Fibroblast of mammary gland (primary cell): ENCODE results near the gene SPEM2.

ENCODE experiments used
- DNase-seq: peaks from one replicate; pipeline ENCODE4 v3.0.0-alpha.2; 2010; ENCODE audit warnings: low read depth
- H3K4me3 ChIP-seq: 2 replicates; pipeline ENCODE4 v1.5.1; 2011; ENCODE audit warnings: low read depth, mild to moderate bottlenecking, low read length, moderate library complexity; ENCODE audit not compliant: control insufficient read depth
- CTCF ChIP-seq: conservative IDR thresholded peaks from 2 replicates; pipeline ENCODE4 v1.5.1; 2011; ENCODE audit warnings: low read depth, low read length, inconsistent platforms; ENCODE audit not compliant: control insufficient read depth, insufficient read depth

Gene SPEM2

GRCh38 chr17:7419819-7420610 lies 5.4 kb upstream of the SPEM2 start, which contains the start of gene SPEM1:
Gene SPEM1, plus strand, starts transcription at chr17:7420324. Its CDS starts 61 bp downstream, at chr17:7420385.
- TF ChIP-seq CTCF, result no peak
- DNase-seq, result no peak
- no peak within 1 kb of the TSS for H3K4me3 ChIP-seq

- DNase-seq, result no peak
- no peak for TF ChIP-seq CTCF
- H3K4me3 ChIP-seq, result no peak overlapping the region
Measured at GRCh38 chr17:7421186-7421585, 4.2 kb upstream of the SPEM2 start.

- no peak for DNase-seq
- TF ChIP-seq CTCF, result no peak
- no peak overlapping the region for H3K4me3 ChIP-seq
Measured at GRCh38 chr17:7423679-7424078, 1.7 kb upstream of the SPEM2 start.

- TF ChIP-seq CTCF, result no peak
- no peak overlapping the region for H3K4me3 ChIP-seq
- DNase-seq, result no peak
Measured at GRCh38 chr17:7425756-7426155, 340 bp downstream of the SPEM2 start.

GRCh38 chr17:7426203-7426863 lies 917 bp downstream of the SPEM2 start:
- TF ChIP-seq CTCF, result no peak
- no peak overlapping the region for H3K4me3 ChIP-seq
- DNase-seq, result no peak

GRCh38 chr17:7426896-7427489 lies 1.6 kb downstream of the SPEM2 start:
- no peak for DNase-seq
- no peak overlapping the region for H3K4me3 ChIP-seq
- TF ChIP-seq CTCF, result no peak
